Measurements from ENCODE around the gene C6orf163. TPM values are rescaled to one million over a fixed set of nuclear protein-coding genes. Genes with fewer than 3 reads are reported as not detected.

C6orf163 gene
- total and polyA plus RNA-seq, 2 of the 4 experiments (the other 2 are of a cell fraction) = 0.55 to 0.90 TPM

DNA sequence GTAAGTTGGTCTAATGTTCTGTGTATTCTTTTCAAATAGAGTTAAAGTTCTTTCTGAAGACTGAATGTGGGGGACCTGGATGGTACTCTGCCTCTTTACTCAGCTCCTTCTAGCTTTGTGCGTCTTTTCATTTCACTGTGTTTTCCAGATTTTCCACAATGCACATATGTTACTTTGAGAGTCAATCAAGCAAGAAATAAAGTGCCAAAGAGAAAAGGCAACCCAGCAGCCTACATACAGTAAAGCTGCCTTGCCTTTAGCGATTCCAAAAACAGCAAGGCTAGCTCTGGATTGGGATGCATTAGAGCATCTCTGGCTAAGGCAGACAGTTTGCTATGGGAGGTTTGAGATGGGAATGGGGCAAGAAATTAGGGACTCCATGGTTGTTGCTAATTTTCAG lies 5.3 kb downstream of the C6orf163 start:
- H2BK15ac ChIP-seq (ENCODE audit: low read depth, low read length) = no peak overlapping the region

More for the DNA sequence above, 5.3 kb downstream of the C6orf163 start:
- dilution Hi-C loops (cut with HindIII; ENCODE audit: low sequenced_read_pairs, unreplicated experiment) (no loop called here), intact Hi-C loops (cut with micrococcal nuclease) (no loop called here), in situ Hi-C loops (cut with MboI; ENCODE audit: low sequenced_read_pairs) (no loop called here)
- no peak overlapping the region for H4K5ac ChIP-seq (ENCODE audit: low read depth, low read length)
- no peak overlapping the region for H3K14ac ChIP-seq (replicated peaks; ENCODE audit: low read depth, low read length)
- H3K4ac ChIP-seq (ENCODE audit: low read depth, low read length) = no peak overlapping the region
- 0 out of 2 replicates have a peak, but pooled peaks cover 3% of the 10 kb centered on the region for H3K9me1 ChIP-seq (ENCODE audit: insufficient read depth, low read length)
- H3K36me3 ChIP-seq (ENCODE audit: control insufficient read depth, insufficient read depth, low read length) = no peaks in the 10 kb centered on the region
- H2AK9ac ChIP-seq (replicated peaks; ENCODE audit: low read depth, low read length, poor library complexity) = no peak overlapping the region
- H3K27ac ChIP-seq (ENCODE audit: insufficient read depth, low read length) = no peak overlapping the region
- H2BK120ac ChIP-seq (ENCODE audit: low read depth, low read length) = no peak overlapping the region
- no peak overlapping the region for H2BK20ac ChIP-seq (ENCODE audit: low read depth, low read length)
- no TSS peak for BruUV-seq (replicated peaks)
- ChIA-PET CTCF (no interaction called here), POLR2A (ENCODE audit: unreplicated experiment) (no interaction called here)
- no peak overlapping the region for H3K4me2 ChIP-seq (ENCODE audit: low read depth, low read length)
- no peak overlapping the region for H3K9ac ChIP-seq (ENCODE audit: low read depth, low read length)
- ATAC-seq (ENCODE audit: low read depth) (no peak), DNase-seq (no peak)
- H2AK5ac ChIP-seq (ENCODE audit: low read depth, low read length) = no peak overlapping the region
- H3K4me1 ChIP-seq (ENCODE audit: control insufficient read depth, insufficient read depth, low read length) = no peaks in the 10 kb centered on the region
- no peaks in the 10 kb centered on the region for H3K79me1 ChIP-seq (ENCODE audit: low read depth in 1 of 2, low read length in 2 of 2)
- H3K56ac ChIP-seq (ENCODE audit: extremely low read depth, insufficient read depth, low read length) = no peak overlapping the region
- no peaks in the 10 kb centered on the region for H4K20me1 ChIP-seq (ENCODE audit: insufficient read depth, low read length)
- H4K8ac ChIP-seq (ENCODE audit: low read depth in 2 of 2, low read length in 2 of 2) = no peak overlapping the region
- TF ChIP-seq RCOR1 (IDR thresholded peaks at IDR 0.05; ENCODE audit: insufficient replicate concordance, low read length) = no peak
- TF ChIP-seq, protein P1, sequence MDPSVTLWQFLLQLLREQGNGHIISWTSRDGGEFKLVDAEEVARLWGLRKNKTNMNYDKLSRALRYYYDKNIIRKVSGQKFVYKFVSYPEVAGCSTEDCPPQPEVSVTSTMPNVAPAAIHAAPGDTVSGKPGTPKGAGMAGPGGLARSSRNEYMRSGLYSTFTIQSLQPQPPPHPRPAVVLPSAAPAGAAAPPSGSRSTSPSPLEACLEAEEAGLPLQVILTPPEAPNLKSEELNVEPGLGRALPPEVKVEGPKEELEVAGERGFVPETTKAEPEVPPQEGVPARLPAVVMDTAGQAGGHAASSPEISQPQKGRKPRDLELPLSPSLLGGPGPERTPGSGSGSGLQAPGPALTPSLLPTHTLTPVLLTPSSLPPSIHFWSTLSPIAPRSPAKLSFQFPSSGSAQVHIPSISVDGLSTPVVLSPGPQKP (IDR thresholded peaks at IDR 0.05; ENCODE audit: borderline replicate concordance, low read depth, low read length) = no peak
- no peak for TF ChIP-seq BHLHE40 (IDR thresholded peaks at IDR 0.05; ENCODE audit: low read depth, low read length)
- no peak for TF ChIP-seq CHD1 (IDR thresholded peaks at IDR 0.05; ENCODE audit: low read depth, low read length)
- no peak for TF ChIP-seq RAD21 (IDR thresholded peaks at IDR 0.05; ENCODE audit: low read length)
- no peak for TF ChIP-seq MAZ (IDR thresholded peaks at IDR 0.05; ENCODE audit: borderline replicate concordance, low read depth, low read length)
- TF ChIP-seq MAFK (IDR thresholded peaks at IDR 0.05; ENCODE audit: low read depth, low read length) = no peak
- TF ChIP-seq POLR2A (IDR thresholded peaks at IDR 0.05; ENCODE audit: low read depth, low read length) = no peak
- H3K23ac ChIP-seq (ENCODE audit: low read depth, low read length) = no peak overlapping the region
- no CpG with 5 or more reads among the region's 2 CpGs for WGBS, 2 experiments (ENCODE audit: extremely low coverage in 2 of 2, insufficient read length in 1 of 2)
- no peak overlapping the region for H2BK5ac ChIP-seq (ENCODE audit: low read depth, low read length, poor library complexity, severe bottlenecking)
- H2AFZ ChIP-seq (replicated peaks; ENCODE audit: low read length, poor library complexity) = no peak overlapping the region
- no peaks in the 10 kb centered on the region for H3K9me3 ChIP-seq (ENCODE audit: control insufficient read depth, insufficient read depth, low read length)
- H3K18ac ChIP-seq (ENCODE audit: low read depth, low read length) = no peak overlapping the region
- H3K27me3 ChIP-seq (ENCODE audit: control insufficient read depth, insufficient read depth, low read length) = no peaks in the 10 kb centered on the region
- no peak overlapping the region for H3K4me3 ChIP-seq (ENCODE audit: insufficient read depth, low read depth, low read length)
- no peak overlapping the region for H4K91ac ChIP-seq (ENCODE audit: insufficient read depth, low read depth, low read length)

All from IMR-90 (cell line).